GM18861 (cell line): Measurements from ENCODE around the gene ADAT2.
A peak's percentile ranks its signal among the peaks of the same experiment; 100 is the strongest.
"Not testable (repeated sequence)": the region's sequence is repeated elsewhere in the genome, so short reads cannot be mapped to it uniquely, and the experiment has no call there.

Experiments used
- ATAC-seq: cut with Tn5 transposase; IDR thresholded peaks from one replicate; pipeline ENCODE4 v1.9.1; 2021; ENCODE audit not compliant: unreplicated experiment

The ADAT2 gene

DNA sequence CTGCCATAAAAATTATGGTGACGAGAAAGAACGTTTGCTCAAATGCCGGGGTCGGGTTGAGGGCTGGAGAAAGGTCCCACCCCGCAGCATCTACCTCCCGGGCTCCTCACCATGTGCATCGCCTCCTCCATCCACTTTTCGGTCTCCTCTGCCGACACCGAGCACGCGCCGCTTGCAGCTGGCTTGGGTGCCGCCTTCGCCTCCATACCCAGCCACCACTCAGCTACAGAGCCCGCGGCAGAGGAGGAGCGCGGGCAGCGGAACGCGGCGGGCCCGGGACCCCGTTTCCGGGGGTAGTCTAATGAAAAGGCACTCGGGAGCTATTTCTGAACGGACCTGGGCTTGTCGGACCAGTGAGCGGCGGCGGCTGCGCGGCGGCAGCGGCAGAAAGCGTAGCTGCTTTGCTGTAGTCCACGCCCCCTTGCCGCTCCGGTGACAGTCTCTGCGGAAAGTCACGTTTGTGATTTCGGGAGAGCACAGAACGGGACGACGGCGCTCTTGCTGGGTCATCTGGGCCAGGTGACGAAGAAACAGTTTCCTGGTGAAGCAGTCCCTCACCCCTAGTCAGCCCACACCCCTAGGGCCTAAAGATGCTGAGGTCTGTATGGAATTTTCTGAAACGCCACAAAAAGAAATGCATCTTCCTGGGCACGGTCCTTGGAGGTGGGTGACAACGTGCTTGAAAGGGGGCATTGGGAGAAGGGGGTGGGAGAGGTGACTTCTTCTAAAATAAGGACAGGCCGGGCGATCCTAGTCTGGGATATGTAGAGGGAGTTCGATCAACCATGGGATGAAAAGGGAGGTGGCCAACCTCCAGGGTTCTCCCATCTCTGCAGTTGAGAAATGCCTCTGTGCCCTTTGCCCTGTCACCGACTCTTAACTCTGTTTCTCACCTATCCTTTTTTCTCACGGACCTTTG is at the start of gene ADAT2, which contains the start of gene PEX3:
Gene ADAT2, minus strand, starts transcription at position 243 of the 919 bp plus-strand sequence. Its CDS starts 37 bp downstream, at position 206.
Gene PEX3, plus strand, starts transcription at position 353 of the 919 bp plus-strand sequence. Its CDS starts 238 bp downstream, at position 591.
- peak; percentile 96 for ATAC-seq

DNA sequence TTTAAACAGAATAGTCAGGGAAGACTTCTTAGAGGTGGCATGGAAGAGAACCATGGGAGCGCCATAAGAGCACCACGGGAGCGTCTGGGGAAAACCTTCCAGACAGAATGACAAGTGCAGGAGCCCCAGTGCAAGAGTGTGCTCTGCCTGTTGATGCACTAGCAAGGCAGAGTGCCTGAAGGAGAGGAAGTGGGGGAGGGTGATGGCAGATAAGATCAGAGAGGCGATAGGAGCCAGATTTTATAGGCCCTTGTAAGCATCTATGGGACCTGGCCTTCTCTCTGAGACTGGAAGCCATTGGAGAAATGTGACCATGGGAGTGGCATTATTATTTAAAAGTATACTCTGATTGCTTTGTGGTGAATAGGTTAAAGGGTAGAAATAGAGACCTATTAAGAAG is 47.9 kb upstream of the ADAT2 start:
- ATAC-seq, result no peak

DNA sequence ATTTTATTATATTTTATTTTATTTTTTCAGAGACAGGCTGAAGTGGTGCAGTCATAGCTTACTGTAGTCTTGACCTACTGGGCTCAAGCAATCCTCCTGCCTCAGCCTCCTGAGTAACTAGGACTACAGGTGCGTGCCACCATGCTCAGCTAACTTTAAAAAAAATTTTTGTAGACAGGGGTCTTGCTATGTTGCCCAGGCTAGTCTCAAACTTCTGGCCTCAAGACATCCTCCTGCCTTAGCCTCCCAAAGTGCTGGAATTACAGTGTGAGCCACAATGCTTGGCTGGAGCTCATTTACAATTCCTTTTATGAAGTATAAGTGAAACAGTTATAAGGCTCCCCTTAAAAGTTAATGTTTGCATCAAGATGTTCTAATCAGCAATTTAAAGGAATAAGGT is 46.5 kb upstream of the ADAT2 start:
- ATAC-seq, result no peak

DNA sequence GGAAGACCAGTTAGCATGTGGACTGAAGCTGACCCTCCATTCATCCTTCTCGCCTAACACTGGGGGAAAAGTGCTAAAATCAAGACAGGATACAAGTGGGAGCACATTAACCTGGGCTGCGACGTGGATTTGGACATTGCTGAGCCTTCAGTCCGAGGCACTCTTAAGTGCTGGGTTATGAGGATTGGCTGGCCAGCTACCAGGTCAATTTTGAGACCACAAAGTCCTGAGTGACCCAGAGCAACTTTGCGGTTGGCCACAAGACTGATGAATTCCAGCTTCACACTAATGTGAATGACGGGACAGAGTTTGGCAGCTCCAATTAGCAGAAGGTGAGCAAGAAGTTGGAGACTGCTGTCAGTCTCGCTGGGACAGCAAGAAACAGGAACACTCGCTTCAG is 40.3 kb upstream of the ADAT2 start:
- no peak for ATAC-seq

DNA sequence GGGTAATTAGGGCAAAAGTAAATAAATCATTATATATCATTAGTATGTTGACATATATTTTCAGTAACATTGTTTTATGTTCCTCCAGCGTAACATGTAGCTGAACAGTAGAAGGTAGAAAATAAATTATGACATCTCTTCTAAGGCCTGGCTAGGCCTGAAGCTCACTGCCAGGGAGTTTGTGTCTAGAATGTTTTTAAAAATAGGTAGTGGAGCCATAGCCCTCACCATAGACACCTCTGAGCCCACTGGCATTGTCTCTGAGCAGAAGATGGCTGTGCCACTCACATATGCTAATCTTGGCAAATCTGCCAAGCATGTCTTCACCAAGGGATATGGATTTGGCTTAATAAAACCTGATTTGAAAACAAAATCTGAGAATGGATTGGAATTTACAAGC is 39.7 kb upstream of the ADAT2 start:
- ATAC-seq, result no peak

DNA sequence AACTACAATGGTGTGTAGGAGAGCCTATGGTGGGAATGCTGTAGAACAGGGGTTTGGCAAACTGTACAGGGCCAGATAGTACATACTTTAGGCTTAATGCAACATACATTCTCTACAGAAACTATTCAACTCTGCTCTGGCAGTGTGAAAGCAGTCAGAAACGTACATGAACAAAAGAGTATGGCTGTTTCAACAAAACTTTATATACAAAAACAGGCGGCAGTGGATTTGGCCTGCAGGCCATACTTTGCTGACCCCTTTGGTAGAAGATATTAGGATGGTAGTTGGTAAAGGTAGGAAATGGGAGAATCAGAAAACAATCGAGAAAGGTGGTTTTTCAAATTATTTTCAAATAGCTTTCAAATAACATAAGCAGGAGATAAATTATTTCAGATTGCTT is 36.3 kb upstream of the ADAT2 start:
- ATAC-seq, result no peak

DNA sequence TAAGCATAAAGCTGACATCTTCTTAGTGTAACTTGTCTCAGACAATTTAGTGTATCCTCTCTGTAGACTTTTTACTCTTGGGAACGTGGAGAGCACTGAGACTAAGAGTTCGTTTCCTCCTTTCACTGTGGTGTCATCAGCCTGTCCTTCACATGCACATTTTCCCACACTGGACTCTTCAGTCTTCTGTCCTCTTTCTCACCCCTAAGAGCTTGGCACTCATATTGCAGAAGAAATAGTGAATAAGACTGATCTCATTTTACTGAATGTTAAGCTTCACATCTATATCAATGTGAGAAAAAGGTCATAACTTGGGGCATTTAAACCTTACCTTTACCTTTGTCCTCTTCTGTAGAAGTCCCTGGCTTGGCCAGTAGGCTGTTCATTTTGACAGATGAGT is 35.5 kb upstream of the ADAT2 start:
- no peak for ATAC-seq

DNA sequence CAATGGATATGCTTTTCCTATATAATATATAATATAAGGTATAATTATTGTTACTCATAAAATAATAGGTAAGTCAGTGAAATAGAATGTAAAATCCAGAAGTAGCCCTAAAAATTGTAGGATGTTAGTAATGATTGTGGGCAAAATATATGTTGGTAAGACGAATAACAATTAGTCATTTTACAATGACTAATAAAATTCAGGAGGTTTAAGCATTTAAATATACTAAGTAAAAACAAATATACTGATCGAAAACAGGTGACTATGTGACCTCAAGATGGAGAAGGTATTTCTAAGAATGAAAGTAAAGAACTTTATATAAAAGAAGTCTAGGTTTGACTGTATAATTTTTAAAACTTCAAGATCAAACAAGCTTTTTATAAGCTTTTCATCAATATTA is 32.1 kb upstream of the ADAT2 start:
- ATAC-seq, result no peak

DNA sequence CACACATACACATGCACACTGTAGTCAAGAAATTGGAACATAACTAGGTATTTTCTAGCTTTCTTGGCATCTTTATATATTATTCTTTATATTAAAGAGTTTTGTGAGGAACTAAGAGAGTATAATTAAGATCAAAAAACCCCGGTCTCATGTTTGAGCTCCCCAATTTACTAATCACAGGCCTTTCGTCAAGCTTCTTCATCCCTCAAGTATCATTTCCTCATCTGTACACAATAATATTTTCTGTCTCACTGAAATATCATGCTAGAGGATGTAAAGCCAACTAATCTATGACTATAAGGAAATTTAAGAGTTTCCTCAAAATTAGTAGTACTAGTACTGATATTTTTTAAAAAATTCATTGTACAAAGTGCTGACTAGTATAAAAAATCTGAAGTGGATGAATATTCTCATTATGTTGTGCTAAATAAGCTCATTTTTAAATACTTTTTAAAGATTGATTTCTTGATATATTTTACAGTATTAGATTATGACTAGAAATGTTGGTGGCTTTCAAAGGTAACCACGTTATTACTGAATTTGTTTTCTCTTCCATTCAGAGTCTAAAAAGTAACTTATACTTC is 28.1 kb upstream of the ADAT2 start:
- ATAC-seq, result no peak

DNA sequence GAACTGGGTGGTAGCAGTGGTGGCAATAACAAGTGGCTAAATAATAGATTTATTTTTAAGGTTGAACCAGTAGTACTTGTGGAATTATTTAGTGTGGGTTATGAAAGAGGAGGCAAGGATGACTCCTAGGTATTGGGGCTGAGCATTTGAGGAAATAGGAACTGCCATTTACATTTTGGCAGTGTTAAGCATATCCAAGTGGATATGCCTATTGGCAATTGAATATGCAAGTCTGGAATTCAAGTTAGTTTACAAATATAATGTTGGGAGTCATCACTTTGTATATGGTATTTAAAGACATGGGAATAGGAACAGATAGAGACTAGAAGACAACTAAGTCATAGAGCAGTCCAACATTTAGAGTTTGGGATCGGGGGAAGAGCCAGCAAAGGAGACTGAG is 26.1 kb upstream of the ADAT2 start:
- no peak for ATAC-seq

DNA sequence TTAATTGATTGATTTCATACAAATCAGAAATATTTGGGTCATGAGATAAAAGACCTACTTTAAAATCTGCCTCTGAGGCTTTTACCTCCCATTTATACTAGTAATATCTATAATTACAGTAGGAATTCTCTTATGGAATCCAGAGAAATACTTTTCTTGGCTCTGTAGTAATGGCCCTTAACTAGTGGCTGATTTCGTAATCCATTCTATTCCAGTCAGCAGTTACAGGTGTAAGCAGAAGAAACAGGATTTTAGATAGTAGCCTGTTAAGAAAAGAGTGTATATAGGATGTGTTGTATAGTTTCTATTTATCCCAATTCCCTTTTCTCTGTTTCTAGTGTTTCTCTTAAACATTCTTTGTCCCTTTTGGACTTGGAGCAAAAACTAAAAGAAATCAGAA is 21.3 kb upstream of the ADAT2 start:
- ATAC-seq, result no peak

DNA sequence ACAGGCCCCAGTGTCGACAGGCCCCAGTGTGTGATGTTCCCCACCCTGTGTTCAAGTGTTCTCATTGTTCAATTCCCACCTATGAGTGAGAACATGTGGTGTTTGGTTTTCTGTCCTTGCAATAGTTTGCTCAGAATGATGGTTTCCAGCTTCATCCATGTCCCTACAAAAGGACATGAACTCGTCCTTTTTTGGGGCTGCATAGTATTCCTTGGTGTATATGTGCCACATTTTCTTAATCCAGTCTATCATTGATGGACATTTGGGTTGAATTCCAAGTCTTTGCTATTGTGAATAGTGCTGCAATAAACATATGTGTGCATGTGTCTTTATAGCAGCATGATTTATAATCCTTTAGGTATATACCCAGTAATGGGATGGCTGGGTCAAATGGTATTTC is 18.3 kb upstream of the ADAT2 start:
- ATAC-seq, result not testable (repeated sequence)

DNA sequence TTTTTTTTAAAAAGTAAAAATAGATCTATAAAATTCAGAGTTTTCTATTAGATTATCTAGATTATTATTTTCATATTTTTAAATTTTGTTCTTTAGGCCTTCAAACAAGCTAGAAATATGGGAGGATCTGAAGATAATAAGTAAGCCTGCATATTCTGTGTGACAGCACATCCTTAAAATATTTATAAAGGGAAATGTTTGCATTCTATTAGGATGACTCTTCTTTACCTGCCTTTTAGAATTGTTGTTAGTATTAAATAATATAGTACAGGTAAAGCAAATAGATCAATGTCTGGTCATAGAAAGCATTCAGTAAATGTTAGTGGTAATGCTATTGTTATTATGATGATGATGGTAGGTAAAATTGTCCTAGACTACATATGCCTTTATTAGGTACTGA is 17.5 kb upstream of the ADAT2 start:
- ATAC-seq, result no peak

DNA sequence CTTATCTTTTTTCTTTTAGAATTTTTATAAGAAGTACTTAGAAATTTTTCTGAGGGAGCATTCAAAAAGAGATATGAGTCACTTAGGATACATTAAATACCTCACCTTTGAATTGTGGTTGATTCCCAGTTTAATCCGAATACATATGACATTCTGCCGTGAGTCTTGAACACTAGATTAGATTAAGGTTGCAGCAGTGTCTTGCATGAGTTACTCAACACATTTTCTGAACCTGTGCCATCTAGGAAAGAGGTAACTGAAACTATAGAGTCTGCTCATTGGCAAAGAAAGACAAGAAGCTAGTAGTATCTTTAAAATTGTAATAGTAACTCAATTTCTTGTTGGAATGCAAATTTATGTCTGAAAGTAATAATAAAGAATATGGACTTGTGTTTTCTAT is 15.1 kb upstream of the ADAT2 start:
- ATAC-seq, result no peak

DNA sequence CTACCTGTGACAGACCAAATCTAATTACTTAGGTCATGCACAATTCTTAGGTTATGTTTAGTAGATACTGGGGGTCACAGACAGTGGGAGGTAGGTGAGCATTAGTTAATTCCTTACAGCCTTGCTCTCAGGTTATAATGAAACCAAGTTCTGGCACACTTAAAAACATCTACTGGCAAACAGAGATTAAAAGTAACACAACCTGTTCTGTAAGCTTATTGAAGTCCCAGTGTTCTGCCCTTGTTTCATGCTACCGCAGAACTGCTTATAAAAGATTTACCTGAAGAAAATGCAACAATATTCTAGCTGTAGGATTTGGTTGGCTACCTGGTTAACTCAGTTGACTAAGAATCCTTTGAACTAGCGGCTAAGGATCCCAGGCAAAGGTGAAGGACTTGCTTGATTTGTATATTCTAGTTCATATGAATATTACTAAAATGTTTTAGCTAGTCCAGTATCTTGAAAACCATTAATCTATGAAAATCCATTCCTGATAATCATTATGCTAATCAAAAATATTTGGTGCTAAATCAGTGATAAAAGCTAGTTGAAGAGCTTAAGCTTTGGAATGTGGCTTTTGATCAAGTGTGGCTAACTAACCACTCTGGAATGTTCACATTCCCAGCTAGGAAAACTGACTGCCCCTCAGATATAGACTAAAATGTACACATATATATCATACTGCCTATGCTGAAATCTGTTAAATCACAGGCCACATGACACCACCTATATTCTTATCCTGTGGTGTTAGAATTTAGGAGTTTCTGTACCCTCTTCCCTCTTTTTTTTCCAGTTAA is 7.3 kb upstream of the ADAT2 start:
- no peak for ATAC-seq

DNA sequence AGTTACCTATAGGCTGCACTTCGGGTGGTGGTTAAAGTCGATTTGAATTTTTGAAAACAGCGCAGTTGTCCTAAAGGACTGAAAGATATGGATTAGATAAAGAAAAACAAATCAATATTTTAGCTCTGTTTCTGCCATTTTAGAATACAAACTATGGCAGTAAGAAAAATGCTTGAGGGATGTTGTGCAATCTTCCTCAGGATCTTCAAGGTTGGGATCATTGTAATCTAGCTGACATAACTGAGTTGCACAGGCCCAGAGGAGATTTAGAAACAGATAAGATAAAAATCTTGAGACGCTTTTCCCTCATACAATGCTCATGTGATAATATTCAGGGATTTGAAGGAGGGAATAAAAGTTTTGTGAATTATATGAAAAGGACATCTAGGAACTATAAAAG is 1.0 kb upstream of the ADAT2 start:
- ATAC-seq, result no peak

DNA sequence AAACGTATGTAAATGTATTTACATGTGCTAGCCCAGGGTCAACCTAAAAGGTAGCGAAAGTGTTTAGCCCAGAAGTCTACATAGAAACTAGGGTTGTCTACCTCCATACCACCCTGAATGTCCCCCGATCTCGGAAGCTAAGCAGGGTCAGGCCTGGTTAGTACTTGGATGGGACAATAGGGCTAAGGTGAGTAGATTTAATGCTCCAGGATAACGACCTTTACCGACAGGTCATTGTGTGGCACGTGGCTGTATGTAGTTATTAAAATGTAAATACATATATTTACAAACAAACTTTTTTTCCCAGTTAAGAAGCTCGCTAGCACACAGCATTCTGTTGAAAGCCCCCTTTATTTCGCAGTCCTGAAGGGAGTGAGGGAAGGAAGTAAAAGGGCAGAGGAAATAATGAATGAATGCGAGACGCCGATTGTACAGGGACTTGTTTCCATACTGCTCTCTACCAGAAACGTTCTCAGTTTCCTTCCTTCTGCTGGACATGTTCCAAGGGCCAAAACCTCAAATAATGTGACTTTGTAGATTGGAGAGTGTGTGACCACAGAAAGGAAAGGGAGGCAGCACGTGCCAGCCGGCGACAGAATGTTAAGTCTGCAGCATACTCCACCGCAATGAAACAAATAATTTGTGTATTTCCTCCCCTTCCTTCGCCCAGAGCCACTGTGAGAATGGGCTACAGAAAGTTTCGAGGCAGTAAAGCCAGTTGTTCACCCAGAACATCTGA is 612 bp downstream of the ADAT2 start:
- no peak for ATAC-seq

DNA sequence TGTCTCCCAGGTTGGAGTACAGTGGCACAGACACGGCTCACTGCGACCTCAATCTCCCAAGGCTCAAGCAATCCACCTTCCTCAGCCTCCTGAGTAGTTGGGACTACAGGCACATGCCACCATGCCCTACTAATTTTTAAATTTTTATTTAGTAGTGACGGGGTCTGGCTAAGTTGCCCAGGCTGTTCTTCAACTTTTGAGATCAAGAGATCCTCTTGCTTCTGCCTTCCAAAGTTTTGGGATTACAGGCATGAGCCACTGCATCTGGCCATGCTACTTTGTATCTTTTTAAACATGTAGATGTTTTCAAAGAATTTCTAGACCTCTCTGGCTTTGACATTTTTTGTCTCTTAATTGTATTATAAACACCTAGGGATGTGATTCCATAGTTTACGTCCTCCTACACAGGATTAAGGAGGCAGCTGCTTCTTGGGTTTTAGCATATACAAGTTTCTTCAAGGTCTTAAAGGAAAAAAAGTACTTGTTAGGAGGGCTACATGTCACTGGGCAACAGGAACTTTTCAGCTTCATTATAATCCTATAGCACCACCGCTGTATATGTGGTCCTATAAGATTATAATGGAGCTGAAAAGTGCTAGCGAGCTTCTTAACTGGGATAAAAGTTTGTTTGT is 1.3 kb downstream of the ADAT2 start:
- ATAC-seq, result no peak

DNA sequence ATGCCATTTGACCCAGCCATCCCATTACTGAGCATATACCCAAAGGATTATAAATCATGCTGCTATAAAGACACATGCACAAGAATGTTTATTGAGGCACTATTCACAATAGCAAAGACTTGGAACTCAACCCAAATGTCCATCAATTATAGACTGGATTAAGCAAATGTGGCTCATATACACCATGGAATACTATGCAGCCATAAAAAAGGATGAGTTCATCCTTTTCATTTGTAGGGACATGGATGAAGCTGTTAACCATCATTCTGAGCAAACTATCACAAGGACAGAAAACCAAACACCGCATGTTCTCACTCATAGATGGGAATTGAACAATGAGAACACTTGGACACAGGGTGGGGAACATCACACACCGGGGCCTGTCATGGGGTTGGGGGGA is 2.6 kb downstream of the ADAT2 start:
- ATAC-seq, result not testable (repeated sequence)

DNA sequence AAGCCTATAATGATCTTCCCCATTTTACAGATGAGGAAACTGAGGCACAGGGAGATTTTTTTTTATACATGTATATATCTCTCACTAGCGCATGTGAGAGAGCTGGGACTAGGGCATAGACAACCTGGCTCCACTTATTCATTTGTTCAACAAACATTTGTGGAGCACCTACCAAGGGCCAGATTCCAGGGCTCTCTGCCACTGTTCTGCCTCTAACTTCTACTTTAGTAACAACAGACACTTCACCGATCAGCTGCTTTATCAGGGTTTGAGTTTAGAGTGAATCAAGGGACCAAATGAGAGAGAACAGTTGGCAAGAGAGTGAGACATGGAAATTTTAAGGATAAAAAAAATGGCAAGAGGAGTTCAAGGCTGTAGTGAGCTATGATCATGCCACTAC is 7.4 kb downstream of the ADAT2 start:
- no peak for ATAC-seq
